Skeletal muscle cell (primary cell): ENCODE data around the gene CDIP1.

Experiments used
- DNase-seq: peaks from one replicate; pipeline ENCODE4 v3.0.0-alpha.2; 2010; ENCODE audit warnings: low read depth
- H3K4me3 ChIP-seq: 2 replicates; pipeline ENCODE4 v1.5.1; 2011; ENCODE audit warnings: low read depth, mild to moderate bottlenecking, control low read depth, low read length, moderate library complexity

The CDIP1 gene

GRCh38 chr16:4548124-4548523, 9.6 kb upstream of the CDIP1 start:
- no peak overlapping the region for H3K4me3 ChIP-seq
- DNase-seq = no peak

- H3K4me3 ChIP-seq = no peak overlapping the region
- DNase-seq = no peak
These were observed 5.9 kb upstream of the CDIP1 start for GRCh38 chr16:4544473-4544872.

- H3K4me3 ChIP-seq = no peak overlapping the region
- no peak for DNase-seq
These were observed 1.2 kb upstream of the CDIP1 start for GRCh38 chr16:4539716-4540284.

GRCh38 chr16:4537376-4538343, 913 bp downstream of the CDIP1 start:
- peak overlapping the region; percentile 73 for H3K4me3 ChIP-seq
- DNase-seq = no peak

GRCh38 chr16:4536391-4537106, 2.0 kb downstream of the CDIP1 start:
- DNase-seq = no peak
- H3K4me3 ChIP-seq = no peak overlapping the region

GRCh38 chr16:4535627-4536108, 2.9 kb downstream of the CDIP1 start:
- DNase-seq = no peak
- H3K4me3 ChIP-seq = no peak overlapping the region

GRCh38 chr16:4534151-4534790, 4.3 kb downstream of the CDIP1 start:
- H3K4me3 ChIP-seq = no peak overlapping the region
- DNase-seq = no peak

GRCh38 chr16:4533490-4533889, 5.1 kb downstream of the CDIP1 start:
- DNase-seq = no peak

GRCh38 chr16:4532238-4532637, 6.3 kb downstream of the CDIP1 start:
- no peak overlapping the region for H3K4me3 ChIP-seq

More at GRCh38 chr16:4533490-4533889, 5.1 kb downstream of the CDIP1 start:
- no peak overlapping the region for H3K4me3 ChIP-seq

GRCh38 chr16:4531811-4532210, 6.8 kb downstream of the CDIP1 start:
- no peak overlapping the region for H3K4me3 ChIP-seq
- DNase-seq = no peak

More at GRCh38 chr16:4532238-4532637, 6.3 kb downstream of the CDIP1 start:
- no peak for DNase-seq

GRCh38 chr16:4529085-4530060, 9.2 kb downstream of the CDIP1 start:
- no peak overlapping the region for H3K4me3 ChIP-seq
- DNase-seq = peak; percentile 29

GRCh38 chr16:4525634-4526277, 12.8 kb downstream of the CDIP1 start:
- H3K4me3 ChIP-seq = no peak overlapping the region
- no peak for DNase-seq

GRCh38 chr16:4525069-4525468, 13.5 kb downstream of the CDIP1 start:
- DNase-seq = no peak
- no peak overlapping the region for H3K4me3 ChIP-seq

GRCh38 chr16:4524571-4524970, 14.0 kb downstream of the CDIP1 start:
- no peak overlapping the region for H3K4me3 ChIP-seq
- no peak for DNase-seq

GRCh38 chr16:4523686-4524085, 14.9 kb downstream of the CDIP1 start:
- no peak for DNase-seq
- H3K4me3 ChIP-seq = no peak overlapping the region

- no peak for DNase-seq
- H3K4me3 ChIP-seq = no peak overlapping the region
These were observed 16.5 kb downstream of the CDIP1 start for GRCh38 chr16:4522051-4522581.

GRCh38 chr16:4520913-4521312, 17.7 kb downstream of the CDIP1 start:
- no peak for DNase-seq
- H3K4me3 ChIP-seq = no peak overlapping the region
